Fibroblast of the aortic adventitia (primary cell): ENCODE results near the gene SLC22A17. TPM values are rescaled to one million over a fixed set of nuclear protein-coding genes. Genes with fewer than 3 reads are reported as not detected.
"Not testable (repeated sequence)": the region's sequence is repeated elsewhere in the genome, so short reads cannot be mapped to it uniquely, and the experiment has no call there.

ENCODE experiments used
- DNase-seq: peaks from one replicate; pipeline ENCODE4 v3.0.0-alpha.2; 2010; ENCODE audit warnings: low read depth
- H3K4me3 ChIP-seq: 2 replicates; pipeline ENCODE4 v1.5.1; 2011; ENCODE audit warnings: low read depth, mild to moderate bottlenecking, control low read depth, low read length, moderate library complexity
- CTCF ChIP-seq: IDR thresholded peaks from 2 replicates; pipeline ENCODE4 v1.5.1; 2011; ENCODE audit warnings: mild to moderate bottlenecking, low read length, control low read depth, inconsistent platforms; ENCODE audit not compliant: insufficient read depth
- total RNA-seq: library from RNA; depleted of rRNA; stranded (reverse); fragments of >200 nt; gene quantifications from 2 replicates; pipeline ENCODE4 v1.2.3, GENCODE V29; 2012; ENCODE audit warnings: low replicate concordance

The SLC22A17 gene
- total RNA-seq, 1 donor = 13.4 TPM

- DNase-seq = no peak
- TF ChIP-seq CTCF = no peak
Measured at GRCh38 chr14:23396126-23396525, 43.4 kb upstream of the SLC22A17 start.

GRCh38 chr14:23392613-23393012, 39.9 kb upstream of the SLC22A17 start:
- no peak for DNase-seq
- H3K4me3 ChIP-seq = no peak overlapping the region
- no peak for TF ChIP-seq CTCF

More at GRCh38 chr14:23396126-23396525, 43.4 kb upstream of the SLC22A17 start:
- H3K4me3 ChIP-seq = no peak overlapping the region

DNA sequence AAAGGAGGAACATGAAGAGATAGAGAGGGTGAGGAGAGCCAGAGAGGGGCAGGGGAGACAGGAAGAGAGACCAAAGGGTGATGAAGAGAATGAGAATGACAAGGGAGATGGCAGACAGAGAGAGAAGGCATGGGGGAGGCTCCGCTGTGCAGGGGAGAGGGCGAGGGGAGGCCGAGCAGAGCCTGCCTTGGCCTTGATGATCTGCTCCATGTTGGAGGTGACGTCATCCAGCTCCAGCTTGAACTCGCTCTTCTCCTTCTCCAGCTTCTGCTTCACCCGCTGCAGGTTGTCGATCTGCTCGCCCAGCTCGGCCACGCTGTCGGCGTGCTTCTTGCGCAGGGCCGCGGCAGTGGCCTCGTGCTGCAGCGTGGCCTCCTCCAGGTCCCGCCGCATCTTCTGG, 37.2 kb upstream of the SLC22A17 start:
- not testable (repeated sequence) for H3K4me3 ChIP-seq, DNase-seq

DNA sequence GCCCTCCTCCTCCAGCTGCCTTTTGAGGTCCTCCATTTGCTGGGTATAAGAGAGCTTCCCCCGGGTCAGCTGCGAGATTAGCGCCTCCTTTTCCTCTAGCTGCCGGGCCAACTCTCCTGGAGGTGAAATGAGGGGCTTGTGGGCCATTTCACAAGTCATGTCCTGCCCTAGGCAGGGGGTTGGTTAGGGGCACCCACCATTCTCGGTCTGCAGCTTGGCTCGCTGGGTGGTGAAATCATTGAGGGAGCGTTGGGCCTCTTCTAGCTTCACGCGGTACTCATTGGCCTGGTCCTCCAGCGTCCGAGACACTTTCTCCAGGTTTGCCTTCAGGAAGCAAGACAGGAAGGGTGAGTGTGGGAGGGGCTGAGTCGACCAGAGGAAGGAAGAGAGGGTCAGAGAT, 36.7 kb upstream of the SLC22A17 start:
- DNase-seq = no peak
- H3K4me3 ChIP-seq = no peak overlapping the region
- no peak for TF ChIP-seq CTCF

- no peak overlapping the region for H3K4me3 ChIP-seq
- TF ChIP-seq CTCF = no peak
- no peak for DNase-seq
Measured at GRCh38 chr14:23388996-23389395, 36.3 kb upstream of the SLC22A17 start.

DNA sequence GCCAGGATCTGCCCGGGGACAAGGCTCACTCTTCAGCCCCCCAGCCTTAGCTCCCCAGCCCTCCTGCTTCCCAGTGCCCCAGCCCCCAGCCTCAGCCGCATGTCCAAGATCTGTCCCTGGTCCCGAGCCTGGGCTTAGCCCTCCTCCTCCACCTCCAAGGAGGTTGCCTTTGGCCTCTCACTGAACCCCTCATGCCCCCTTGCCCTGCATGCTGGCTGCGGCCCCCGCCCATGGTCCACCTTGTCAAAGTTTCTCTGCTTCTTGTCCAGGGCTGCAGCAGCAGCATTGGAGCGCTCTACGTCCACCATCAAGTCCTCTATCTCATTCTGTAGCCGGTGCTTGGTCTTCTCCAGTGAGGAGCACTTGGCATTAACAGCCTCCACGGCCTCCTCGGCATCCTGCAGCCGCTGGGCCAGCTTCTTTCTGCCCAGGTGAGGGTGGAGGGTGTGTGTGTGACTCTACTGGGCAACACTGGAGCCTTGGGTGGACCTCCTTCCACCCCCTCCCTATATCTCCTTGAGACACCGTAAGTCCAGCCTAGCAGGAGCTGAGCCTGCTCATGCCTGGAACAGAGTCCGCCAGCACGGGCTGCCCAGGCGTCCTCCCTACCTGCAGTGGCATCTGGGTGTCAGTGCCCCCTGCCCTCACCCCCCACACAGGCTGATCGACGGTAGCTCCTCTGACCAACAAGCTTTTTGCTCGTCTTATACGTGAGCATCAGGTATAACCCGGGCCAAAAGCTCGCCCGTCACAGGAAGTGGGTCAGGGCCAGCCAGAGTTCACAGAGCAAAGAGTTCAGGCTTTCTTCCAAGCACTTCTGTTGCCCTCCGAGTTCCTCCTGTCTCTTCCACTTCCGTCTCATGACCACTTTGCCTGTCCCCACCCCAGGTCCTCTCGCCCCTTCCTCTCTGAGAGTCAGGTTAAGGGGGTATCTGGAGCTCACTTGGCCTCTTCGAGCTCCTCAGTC, 35.5 kb upstream of the SLC22A17 start:
- H3K4me3 ChIP-seq = no peak overlapping the region
- TF ChIP-seq CTCF = no peak
- DNase-seq = no peak

- no peak for DNase-seq
- no peak overlapping the region for H3K4me3 ChIP-seq
- TF ChIP-seq CTCF = no peak
Measured at GRCh38 chr14:23386999-23387398, 34.3 kb upstream of the SLC22A17 start.

DNA sequence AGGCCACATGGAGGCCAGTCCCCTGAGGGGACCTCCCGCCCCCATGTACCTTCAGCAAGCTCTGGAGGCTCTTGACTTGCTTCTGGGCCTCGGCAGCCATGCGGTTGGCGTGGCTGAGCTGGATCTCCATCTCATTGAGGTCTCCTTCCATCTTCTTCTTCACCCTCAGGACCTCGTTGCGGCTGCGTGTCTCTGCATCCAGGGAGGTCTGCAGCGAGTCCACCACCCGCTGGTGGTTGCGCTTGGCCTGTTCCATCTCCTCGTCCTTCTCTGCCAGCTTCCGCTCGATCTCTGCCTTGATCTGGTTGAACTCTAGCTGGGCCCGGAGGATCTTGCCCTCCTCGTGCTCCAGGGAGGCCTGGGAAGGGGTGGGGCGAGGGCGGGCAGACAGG, 33.6 kb upstream of the SLC22A17 start:
- H3K4me3 ChIP-seq, DNase-seq: not testable (repeated sequence)
